ENCODE measurements around the gene ADAM19. TPM values are rescaled to one million over a fixed set of nuclear protein-coding genes. Genes with fewer than 3 reads are reported as not detected.

Gene ADAM19
- total and polyA plus RNA-seq, 2 experiments from 2014 or later, result 9.1 to 13.2 TPM

- DNase-seq (ENCODE audit: low spot score), result no peak
- Histone ChIP-seq H4K20me1 (replicated peaks; ENCODE audit: insufficient read depth) (no peaks in the 10 kb centered on the region), H3K36me3 (ENCODE audit: insufficient read depth) (no peaks in the 10 kb centered on the region), H3K27ac (ENCODE audit: low read depth) (no peak overlapping the region), H3K27me3 (ENCODE audit: insufficient read depth) (no peaks in the 10 kb centered on the region), H3K9me2 (ENCODE audit: insufficient read depth) (no peaks in the 10 kb centered on the region), H3K4me3 (no peak overlapping the region), H3K4me1 (ENCODE audit: insufficient read depth) (peaks cover 9% of the 10 kb centered on the region), H3F3A (replicated peaks; ENCODE audit: low read depth) (no peaks in the 10 kb centered on the region), H3K4me2 (no peak overlapping the region), H3K79me2 (replicated peaks; ENCODE audit: insufficient read depth) (no peaks in the 10 kb centered on the region), H2AFZ (no peak overlapping the region)
- no peak for ATAC-seq
- TF ChIP-seq NANOG (IDR thresholded peaks at IDR 0.05; ENCODE audit: borderline replicate concordance), result no peak
- no peak for TF ChIP-seq JUNB (IDR thresholded peaks at IDR 0.05; ENCODE audit: unreplicated experiment)
- TF ChIP-seq EZH2 (IDR thresholded peaks at IDR 0.05; ENCODE audit: low read depth, unreplicated experiment), result no peak
- TF ChIP-seq ZNF114 (CRISPR knock-in tag; IDR thresholded peaks at IDR 0.05), result no peak
- no peak for TF ChIP-seq CREB1 (CRISPR knock-in tag; IDR thresholded peaks at IDR 0.05; ENCODE audit: low read depth)
- no peak for TF ChIP-seq CTCF (conservative IDR thresholded peaks at IDR 0.05; ENCODE audit: low read depth in 2 of 2)
- TF ChIP-seq ETS1 (IDR thresholded peaks at IDR 0.05), result no peak
- TF ChIP-seq ZNF331 (CRISPR knock-in tag; IDR thresholded peaks at IDR 0.05; ENCODE audit: low read depth), result no peak
- no peak for TF ChIP-seq REST (IDR thresholded peaks at IDR 0.05; ENCODE audit: unreplicated experiment)
- no peak for TF ChIP-seq ZNF462 (CRISPR knock-in tag; IDR thresholded peaks at IDR 0.05)
- no peak for TF ChIP-seq STAT1 (IDR thresholded peaks at IDR 0.05; ENCODE audit: unreplicated experiment)
- Mint-ChIP-seq H3K27me3 (ENCODE audit: insufficient read depth, low read depth, poor library complexity) (no peaks in the 10 kb centered on the region), H3K27ac (no peak overlapping the region), H3K9me3 (no peaks in the 10 kb centered on the region), H3K4me3 (no peak overlapping the region), H3K36me3 (ENCODE audit: low read depth) (peaks cover 9% of the 10 kb centered on the region), H3K4me1 (peaks cover 20% of the 10 kb centered on the region)
Observed at GRCh38 chr5:157478726-157479125, 96.8 kb downstream of the ADAM19 start.

Data from GM23338 (cell line).